ENCODE results near the gene FBXW10B. TPM values are rescaled to one million over a fixed set of nuclear protein-coding genes. Genes with fewer than 3 reads are reported as not detected.

FBXW10B gene
- total and polyA plus RNA-seq, 2 donors, result 0.52 to 1.7 TPM

Small RNA genes within 50 kb of the gene (small RNA-seq; reads per million reads assigned to genes)
- gene AC005838.1 (not detected), gene RF00090 (not detected)

Other genes with a start within 250 kb of the FBXW10B start
- 14.4 TPM for gene CDRT4, start 152.1 kb downstream of the FBXW10B start, total RNA-seq
- gene CDRT4, start 152.1 kb downstream of the FBXW10B start, polyA plus RNA-seq, result 1.9 TPM
- 70.6 TPM for gene TVP23C, start 56.2 kb downstream of the FBXW10B start, total RNA-seq
- 2.7 TPM for gene TVP23C, start 56.2 kb downstream of the FBXW10B start, polyA plus RNA-seq
- gene TRIM16, start 64.6 kb upstream of the FBXW10B start, total RNA-seq, result 37.4 TPM
- 30.5 TPM for gene TRIM16, start 64.6 kb upstream of the FBXW10B start, polyA plus RNA-seq
- 50.4 TPM for gene ZNF286A, start 80.0 kb upstream of the FBXW10B start, total RNA-seq
- gene ZNF286A, start 80.0 kb upstream of the FBXW10B start, polyA plus RNA-seq, result 9.4 TPM
- 1.3 TPM for gene TBC1D26, start 112.6 kb upstream of the FBXW10B start, total RNA-seq
- not detected for gene TBC1D26, start 112.6 kb upstream of the FBXW10B start, polyA plus RNA-seq